GM23338 (cell line): ENCODE results near the gene MAG. TPM values are rescaled to one million over a fixed set of nuclear protein-coding genes. Genes with fewer than 3 reads are reported as not detected.

Experiments used
- ATAC-seq: fragments of 200-7000 bp; cut with Tn5 transposase; 3 replicates; pipeline ENCODE4 v1.9.1; 2020
- DNase-seq: peaks from one replicate; pipeline ENCODE4 v3.0.0-alpha.2; 2015; ENCODE audit warnings: low spot score
- H2AFZ ChIP-seq: fragments of 200-600 bp; sonication (generic); 2 replicates; pipeline ENCODE4 v1.8.0; 2016; ENCODE audit warnings: antibody characterized with exemption, mild to moderate bottlenecking, moderate library complexity
- H3F3A ChIP-seq: fragments of 200-600 bp; sonication (generic); replicated peaks from 2 replicates; pipeline ENCODE4 v1.8.0; 2017; ENCODE audit warnings: antibody characterized with exemption, mixed run types, low read depth
- H3K27ac ChIP-seq: fragments of 200-600 bp; sonication (generic); 2 replicates; pipeline ENCODE4 v1.6.1; 2016; ENCODE audit warnings: low read depth
- H3K27me3 ChIP-seq: fragments of 200-600 bp; sonication (generic); 2 replicates; pipeline ENCODE4 v1.8.0; 2016; ENCODE audit warnings: mild to moderate bottlenecking, mixed run types, moderate library complexity; ENCODE audit not compliant: insufficient read depth
- H3K36me3 ChIP-seq: fragments of 200-600 bp; sonication (generic); 2 replicates; pipeline ENCODE4 v1.8.0; 2016; ENCODE audit warnings: mild to moderate bottlenecking; ENCODE audit not compliant: insufficient read depth
- H3K4me1 ChIP-seq: fragments of 200-600 bp; sonication (generic); 2 replicates; pipeline ENCODE4 v1.8.0; 2016; ENCODE audit warnings: mild to moderate bottlenecking, moderate library complexity; ENCODE audit not compliant: insufficient read depth
- H3K4me2 ChIP-seq: fragments of 200-600 bp; sonication (generic); 2 replicates; pipeline ENCODE4 v1.7.1; 2017; ENCODE audit warnings: mixed run types
- H3K4me3 ChIP-seq: fragments of 200-600 bp; sonication (generic); 2 replicates; pipeline ENCODE4 v1.6.1; 2016; ENCODE audit warnings: mixed run types
- H3K79me2 ChIP-seq: fragments of 200-600 bp; sonication (generic); replicated peaks from 2 replicates; pipeline ENCODE4 v1.8.0; 2017; ENCODE audit warnings: mild to moderate bottlenecking; ENCODE audit not compliant: insufficient read depth
- H3K9me2 ChIP-seq: fragments of 200-600 bp; sonication (generic); 2 replicates; pipeline ENCODE4 v1.8.0; 2017; ENCODE audit not compliant: insufficient read depth
- H4K20me1 ChIP-seq: fragments of 200-600 bp; sonication (generic); replicated peaks from 2 replicates; pipeline ENCODE4 v1.8.0; 2017; ENCODE audit warnings: mild to moderate bottlenecking; ENCODE audit not compliant: insufficient read depth
- H3K27ac Mint-ChIP-seq: 2 replicates; pipeline ENCODE4 v1.8.0; 2020; ENCODE audit warnings: inconsistent platforms, mild to moderate bottlenecking, moderate library complexity, mixed read lengths
- H3K27me3 Mint-ChIP-seq: 3 replicates; pipeline ENCODE4 v1.8.0; 2022; ENCODE audit warnings: low read depth, mild to moderate bottlenecking, moderate library complexity, mixed read lengths, inconsistent platforms; ENCODE audit not compliant: insufficient read depth, poor library complexity
- H3K36me3 Mint-ChIP-seq: 3 replicates; pipeline ENCODE4 v1.8.0; 2021; ENCODE audit warnings: low read depth, mild to moderate bottlenecking, inconsistent platforms, moderate library complexity, mixed read lengths
- H3K4me1 Mint-ChIP-seq: 3 replicates; pipeline ENCODE4 v1.8.0; 2020; ENCODE audit warnings: mild to moderate bottlenecking, inconsistent platforms, mixed read lengths
- H3K4me3 Mint-ChIP-seq: 3 replicates; pipeline ENCODE4 v1.8.0; 2021; ENCODE audit warnings: moderate library complexity, mild to moderate bottlenecking, inconsistent platforms, mixed read lengths
- H3K9me3 Mint-ChIP-seq: 3 replicates; pipeline ENCODE4 v1.8.0; 2020; ENCODE audit warnings: moderate library complexity, mild to moderate bottlenecking, inconsistent platforms, mixed read lengths
- CREB1 ChIP-seq: fragments of 250-450 bp; sonication (Bioruptor Pico); IDR thresholded peaks from 2 replicates; pipeline ENCODE4 v1.5.0; 2020; ENCODE audit warnings: low read depth, mild to moderate bottlenecking, moderate library complexity
- CTCF ChIP-seq, 2 experiments: fragments of 200-600 bp in 1 of 2; sonication (generic) in 1 of 2; conservative IDR thresholded peaks; 2 replicates each; pipeline versions ENCODE4 v1.5.1 to v1.6.1; 2016 to 2017; ENCODE audit warnings: antibody characterized with exemption in 2 of 2, low read depth in 2 of 2, mild to moderate bottlenecking in 2 of 2, moderate library complexity in 1 of 2
- ETS1 ChIP-seq: IDR thresholded peaks from 2 replicates; pipeline ENCODE4 v1.6.1; 2016; ENCODE audit warnings: antibody characterized with exemption
- EZH2 ChIP-seq: fragments of 200-600 bp; sonication (generic); IDR thresholded peaks from one replicate; pipeline ENCODE4 v1.8.0; 2017; ENCODE audit warnings: antibody characterized with exemption, mild to moderate bottlenecking, low read depth; ENCODE audit not compliant: unreplicated experiment
- EZH2phosphoT487 ChIP-seq: fragments of 200-600 bp; sonication (generic); IDR thresholded peaks from one replicate; pipeline ENCODE4 v1.8.1; 2018; ENCODE audit warnings: antibody characterized with exemption; ENCODE audit not compliant: unreplicated experiment
- JUNB ChIP-seq: IDR thresholded peaks from one replicate; pipeline ENCODE4 v1.6.1; 2016; ENCODE audit warnings: antibody characterized with exemption; ENCODE audit not compliant: unreplicated experiment
- NANOG ChIP-seq: IDR thresholded peaks from 2 replicates; pipeline ENCODE4 v1.6.1; 2016; ENCODE audit warnings: antibody characterized with exemption, borderline replicate concordance
- POLR2AphosphoS5 ChIP-seq: IDR thresholded peaks from 2 replicates; pipeline ENCODE4 v1.6.1; 2016; ENCODE audit warnings: antibody characterized with exemption, low read depth
- REST ChIP-seq: IDR thresholded peaks from one replicate; pipeline ENCODE4 v1.6.1; 2018; ENCODE audit warnings: antibody characterized with exemption; ENCODE audit not compliant: unreplicated experiment
- STAT1 ChIP-seq: IDR thresholded peaks from one replicate; pipeline ENCODE4 v1.6.1; 2016; ENCODE audit warnings: antibody characterized with exemption; ENCODE audit not compliant: unreplicated experiment
- ZNF114 ChIP-seq: fragments of 250-450 bp; sonication (Bioruptor Pico); IDR thresholded peaks from 2 replicates; pipeline ENCODE4 v1.5.0; 2020; ENCODE audit warnings: mild to moderate bottlenecking, moderate library complexity
- ZNF331 ChIP-seq: fragments of 250-450 bp; sonication (Bioruptor Pico); IDR thresholded peaks from 2 replicates; pipeline ENCODE4 v1.5.0; 2020; ENCODE audit warnings: low read depth, mild to moderate bottlenecking, moderate library complexity
- ZNF462 ChIP-seq: fragments of 250-450 bp; sonication (Bioruptor Pico); IDR thresholded peaks from 2 replicates; pipeline ENCODE4 v1.5.0; 2020; ENCODE audit warnings: mild to moderate bottlenecking, moderate library complexity
- polyA plus RNA-seq: library from polyadenylated mRNA; unstranded; fragments of >200 nt; fragmentation: Nextera tagmentation; extraction: Ambion mirVana; gene quantifications from 2 replicates; pipeline ENCODE4 v1.2.1, GENCODE V29; 2016
- total RNA-seq: library from RNA; depleted of rRNA; stranded (reverse); fragments of >200 nt; shearing (Covaris generic); gene quantifications from 2 replicates; pipeline ENCODE4 v1.2.3, GENCODE V29; 2014

MAG gene
- total and polyA plus RNA-seq, 2 experiments from 2014 or later, result 0.61 to 1.3 TPM

DNA sequence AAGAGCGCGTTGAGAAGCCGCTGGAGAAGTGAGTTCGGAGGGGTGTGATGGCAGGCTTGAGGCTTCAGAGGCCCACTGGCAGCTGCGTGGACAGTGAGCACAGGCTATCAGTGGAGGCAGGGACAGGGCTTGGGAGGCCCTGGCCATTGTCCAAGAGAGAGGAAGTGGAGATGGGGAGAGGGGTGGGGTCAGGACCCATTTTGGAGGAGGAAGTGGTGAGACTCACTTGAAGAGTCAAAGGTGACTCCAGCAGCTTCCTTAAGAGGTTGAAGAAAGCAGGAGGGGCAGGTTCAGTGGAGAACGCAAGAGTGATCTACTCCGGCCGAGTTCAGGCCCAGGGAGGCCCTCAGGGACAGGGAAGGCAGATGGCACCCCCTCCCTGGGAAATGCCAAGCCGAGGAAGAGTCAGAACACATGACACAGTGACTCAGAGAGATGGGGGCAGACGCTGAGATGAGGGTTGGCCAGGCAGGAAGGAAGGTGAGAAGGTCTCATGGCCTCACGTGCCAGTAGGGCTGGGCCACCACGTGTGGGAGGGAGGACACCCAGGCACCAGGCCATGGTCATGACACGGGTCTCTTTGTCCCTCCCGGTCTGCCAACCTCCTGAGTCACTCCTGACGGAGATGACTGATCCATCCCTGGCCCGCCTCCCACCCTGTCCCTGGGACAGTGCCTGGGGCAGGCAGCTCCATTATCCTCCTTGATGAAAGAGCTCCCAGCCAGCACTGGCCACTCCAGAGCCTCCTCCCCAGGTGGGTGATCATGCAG lies 26.9 kb downstream of the MAG start:
- Histone ChIP-seq H3K4me2 (no peak overlapping the region), H3K36me3 (no peaks in the 10 kb centered on the region), H3K9me2 (no peaks in the 10 kb centered on the region), H3F3A (no peaks in the 10 kb centered on the region), H3K27me3 (no peaks in the 10 kb centered on the region), H4K20me1 (no peaks in the 10 kb centered on the region), H3K79me2 (no peaks in the 10 kb centered on the region), H3K27ac (no peak overlapping the region), H3K4me3 (no peak overlapping the region), H3K4me1 (no peaks in the 10 kb centered on the region), H2AFZ (no peak overlapping the region)
- DNase-seq (no peak), ATAC-seq (no peak)
- peaks cover 9% of the 10 kb centered on the region; the same call in 2 of the 3 replicates for H3K9me3 Mint-ChIP-seq
- TF ChIP-seq ZNF462 (CRISPR knock-in tag) (no peak), STAT1 (no peak), EZH2 (no peak), JUNB (no peak), CTCF (conservative IDR thresholded peaks at IDR 0.05; ENCODE audit: low read depth in 2 of 2) (no peak), REST (no peak), POLR2AphosphoS5 (no peak), EZH2phosphoT487 (no peak), ZNF331 (no peak), ZNF114 (CRISPR knock-in tag) (no peak), CREB1 (CRISPR knock-in tag) (no peak), ETS1 (no peak), NANOG (no peak)
- H3K4me3 Mint-ChIP-seq, result no peak overlapping the region
- H3K27ac Mint-ChIP-seq, result no peak overlapping the region
- peaks cover 2% of the 10 kb centered on the region; the same call in 1 of the 3 replicates for H3K4me1 Mint-ChIP-seq
- H3K36me3 Mint-ChIP-seq, result no peaks in the 10 kb centered on the region
- peaks cover 6% of the 10 kb centered on the region for H3K27me3 Mint-ChIP-seq
